HEK293 (cell line): ENCODE measurements around the gene ANTXRL.

ENCODE experiments used
- MZF1 ChIP-seq: fragments of 450-650 bp; formaldehyde crosslinking; IDR thresholded peaks from 2 replicates; pipeline ENCODE4 v1.5.1; 2017; ENCODE audit warnings: missing biosample characterization, missing genetic modification characterization, borderline replicate concordance
- ZNF175 ChIP-seq: fragments of 450-650 bp; formaldehyde crosslinking; IDR thresholded peaks from 2 replicates; pipeline ENCODE4 v1.5.1; 2016; ENCODE audit warnings: missing biosample characterization, missing genetic modification characterization
- ZNF391 ChIP-seq: fragments of 450-650 bp; formaldehyde crosslinking; IDR thresholded peaks from 2 replicates; pipeline ENCODE4 v1.5.1; 2016; ENCODE audit warnings: low read depth, missing biosample characterization, missing genetic modification characterization, borderline replicate concordance
- TF ChIP-seq, protein P1 (sequence below): fragments of 450-650 bp; formaldehyde crosslinking; IDR thresholded peaks from 2 replicates; pipeline ENCODE4 v1.5.1; 2016; ENCODE audit warnings: missing biosample characterization, missing genetic modification characterization

GRCh38 chr10:46291817-46292572 lies 5.2 kb downstream of the ANTXRL start:
- TF ChIP-seq MZF1 (no peak), ZNF175 (tag by site-specific recombination) (no peak), ZNF391 (tag by site-specific recombination) (no peak)
- TF ChIP-seq, protein P1, sequence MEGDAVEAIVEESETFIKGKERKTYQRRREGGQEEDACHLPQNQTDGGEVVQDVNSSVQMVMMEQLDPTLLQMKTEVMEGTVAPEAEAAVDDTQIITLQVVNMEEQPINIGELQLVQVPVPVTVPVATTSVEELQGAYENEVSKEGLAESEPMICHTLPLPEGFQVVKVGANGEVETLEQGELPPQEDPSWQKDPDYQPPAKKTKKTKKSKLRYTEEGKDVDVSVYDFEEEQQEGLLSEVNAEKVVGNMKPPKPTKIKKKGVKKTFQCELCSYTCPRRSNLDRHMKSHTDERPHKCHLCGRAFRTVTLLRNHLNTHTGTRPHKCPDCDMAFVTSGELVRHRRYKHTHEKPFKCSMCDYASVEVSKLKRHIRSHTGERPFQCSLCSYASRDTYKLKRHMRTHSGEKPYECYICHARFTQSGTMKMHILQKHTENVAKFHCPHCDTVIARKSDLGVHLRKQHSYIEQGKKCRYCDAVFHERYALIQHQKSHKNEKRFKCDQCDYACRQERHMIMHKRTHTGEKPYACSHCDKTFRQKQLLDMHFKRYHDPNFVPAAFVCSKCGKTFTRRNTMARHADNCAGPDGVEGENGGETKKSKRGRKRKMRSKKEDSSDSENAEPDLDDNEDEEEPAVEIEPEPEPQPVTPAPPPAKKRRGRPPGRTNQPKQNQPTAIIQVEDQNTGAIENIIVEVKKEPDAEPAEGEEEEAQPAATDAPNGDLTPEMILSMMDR (tag by site-specific recombination), result no peak
